Glomerular endothelial cell (primary cell): Measurements from ENCODE around the gene G0S2. TPM values are rescaled to one million over a fixed set of nuclear protein-coding genes. Genes with fewer than 3 reads are reported as not detected.

Experiments
- DNase-seq: peaks from one replicate; pipeline ENCODE4 v3.0.0-alpha.2; 2011; ENCODE audit warnings: low read depth, low spot score; ENCODE audit errors: extremely low read depth
- total RNA-seq: library from RNA; depleted of rRNA; stranded (reverse); fragments of >200 nt; gene quantifications from 2 replicates; pipeline ENCODE4 v1.2.3, GENCODE V29; 2015

Gene G0S2
- total RNA-seq, 1 donor from 2014 or later = 6.4 TPM

DNA sequence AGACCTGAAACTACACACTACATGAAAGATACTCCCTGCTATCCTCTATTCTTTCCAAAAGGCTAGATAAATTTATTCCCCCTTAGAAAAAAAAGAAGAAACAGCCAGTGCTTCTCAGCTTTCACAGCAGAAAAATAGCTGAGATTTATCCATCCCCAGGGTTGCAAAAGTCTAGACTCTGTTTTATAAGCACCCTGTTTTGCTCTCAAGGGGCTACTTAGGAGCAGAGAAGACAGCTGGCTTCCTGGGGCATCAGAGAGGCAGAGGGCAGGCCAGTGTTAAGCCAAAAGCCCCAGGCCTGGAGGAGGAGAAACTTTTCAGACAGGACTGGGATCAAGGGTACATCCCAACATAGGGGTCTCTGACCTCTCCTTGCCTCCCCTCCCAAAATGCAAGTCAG lies 26.9 kb upstream of the G0S2 start:
- DNase-seq = no peak

- DNase-seq = peak; percentile 96
These were observed 26.1 kb upstream of the G0S2 start for GRCh38 chr1:209648931-209649776.

DNA sequence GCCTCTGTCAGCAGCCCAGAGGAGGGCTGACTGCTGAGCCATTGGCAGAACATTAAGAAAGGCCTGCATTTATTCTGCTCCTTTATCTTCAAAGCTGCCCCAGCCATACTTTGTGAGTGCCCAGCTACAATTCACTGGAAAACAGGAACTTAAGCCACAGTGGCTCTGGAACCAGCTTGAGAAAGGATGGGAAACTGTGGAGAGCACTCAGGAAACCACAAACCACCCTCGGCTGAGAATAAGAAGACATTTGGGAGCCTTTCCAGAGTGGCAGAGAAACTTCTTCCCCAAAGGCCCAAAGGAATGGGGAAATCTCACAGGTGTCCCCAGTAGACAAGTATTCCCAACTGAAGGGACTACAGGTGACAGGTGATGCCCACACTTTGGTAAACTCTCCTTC lies 24.8 kb upstream of the G0S2 start:
- no peak for DNase-seq

- no peak for DNase-seq
These were observed 24.0 kb upstream of the G0S2 start for GRCh38 chr1:209651138-209651587.

GRCh38 chr1:209652121-209652735 lies 23.0 kb upstream of the G0S2 start, which contains the start of gene LAMB3:
LAMB3 (minus strand) TSS chr1:209652425; CDS start chr1:209650944, 1,481 bp downstream.
- DNase-seq = no peak

DNA sequence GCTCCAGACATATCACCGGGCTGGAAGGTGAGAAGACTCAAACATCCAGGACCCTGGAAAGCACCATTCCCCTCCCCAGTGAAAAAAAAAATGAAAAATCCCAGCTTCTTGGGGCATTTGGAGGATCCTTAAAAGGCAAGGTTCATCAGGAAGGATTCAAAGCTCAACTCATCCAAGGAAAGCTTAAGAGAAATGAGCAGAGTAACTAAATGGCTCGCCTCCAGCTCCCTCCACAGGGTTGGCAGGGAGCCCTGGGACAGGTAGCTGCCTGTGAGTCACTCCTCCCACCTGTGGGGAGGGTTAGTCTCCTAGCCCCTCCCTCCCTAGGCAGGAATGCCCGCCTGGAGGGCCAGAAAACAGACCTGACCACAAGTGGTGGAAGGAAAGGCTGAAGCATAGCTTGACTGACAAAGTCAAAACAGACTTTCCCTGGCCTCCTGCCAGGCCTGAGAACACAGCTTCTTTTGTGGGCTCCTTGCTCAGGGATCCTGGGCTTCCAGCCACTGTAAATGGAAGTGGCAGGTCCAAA lies 22.3 kb upstream of the G0S2 start:
- no peak for DNase-seq

DNA sequence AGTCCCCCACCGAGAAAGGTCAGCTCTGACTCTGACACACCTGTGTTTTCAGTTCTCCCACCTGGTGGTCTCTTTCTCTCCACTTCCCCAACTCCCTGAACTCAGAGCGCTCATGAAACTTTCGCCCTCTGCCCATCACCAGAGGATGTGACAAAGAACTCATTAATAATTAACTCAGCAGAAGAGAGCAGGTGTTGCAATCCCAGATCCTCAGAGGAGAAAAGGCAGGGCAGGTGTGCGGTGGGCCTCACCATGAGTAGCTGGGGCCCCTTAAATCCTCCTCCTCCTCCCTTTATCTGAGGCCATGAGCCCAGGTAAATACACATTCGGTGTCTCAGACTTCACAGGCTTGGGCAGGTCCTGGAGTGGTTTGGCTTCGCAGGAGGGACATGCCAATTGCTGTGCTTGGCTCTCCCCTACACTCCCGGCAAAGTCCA lies 21.3 kb upstream of the G0S2 start:
- no peak for DNase-seq

GRCh38 chr1:209655411-209656231 lies 19.6 kb upstream of the G0S2 start:
- no peak for DNase-seq

- DNase-seq = no peak
These were observed 17.9 kb upstream of the G0S2 start for GRCh38 chr1:209657140-209657879.

DNA sequence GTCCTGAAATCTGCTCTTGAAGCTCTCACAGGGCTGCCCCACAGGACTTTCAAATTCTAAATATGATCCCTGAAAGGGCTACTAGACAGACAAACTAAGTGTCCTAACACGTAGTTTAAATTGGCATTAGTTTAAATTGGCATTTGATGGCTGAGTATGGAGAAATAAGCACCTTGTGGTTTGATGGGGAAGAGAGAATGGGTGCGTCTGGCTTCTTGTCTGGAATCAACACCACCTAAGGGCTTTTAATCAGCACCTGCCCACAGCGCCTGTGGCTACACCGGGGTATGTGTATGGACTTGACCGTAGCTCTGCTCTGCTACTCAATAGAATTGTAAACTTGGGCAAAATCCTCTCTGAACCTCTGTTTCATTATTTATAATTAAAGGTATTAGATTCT lies 17.3 kb upstream of the G0S2 start:
- no peak for DNase-seq

- DNase-seq = no peak
These were observed 15.3 kb upstream of the G0S2 start for GRCh38 chr1:209659909-209660308.

DNA sequence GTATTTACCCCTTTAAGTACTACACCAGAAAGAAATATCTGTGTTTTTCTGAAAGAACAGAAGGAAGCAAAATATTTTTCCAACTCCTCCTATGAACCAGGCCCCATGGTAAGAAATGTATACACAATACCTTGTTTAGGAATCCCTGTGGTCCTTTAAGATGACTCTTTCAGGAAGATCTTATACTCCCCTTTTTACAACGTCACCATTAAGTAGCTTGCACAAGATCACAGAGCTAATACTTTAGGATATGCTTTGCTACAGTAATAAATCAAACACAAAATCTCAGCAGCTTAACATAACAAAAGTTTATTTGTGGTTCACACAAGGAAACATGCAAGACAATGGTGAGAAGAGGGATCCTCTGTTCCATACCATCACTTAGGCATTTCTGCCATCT lies 14.1 kb upstream of the G0S2 start:
- no peak for DNase-seq

DNA sequence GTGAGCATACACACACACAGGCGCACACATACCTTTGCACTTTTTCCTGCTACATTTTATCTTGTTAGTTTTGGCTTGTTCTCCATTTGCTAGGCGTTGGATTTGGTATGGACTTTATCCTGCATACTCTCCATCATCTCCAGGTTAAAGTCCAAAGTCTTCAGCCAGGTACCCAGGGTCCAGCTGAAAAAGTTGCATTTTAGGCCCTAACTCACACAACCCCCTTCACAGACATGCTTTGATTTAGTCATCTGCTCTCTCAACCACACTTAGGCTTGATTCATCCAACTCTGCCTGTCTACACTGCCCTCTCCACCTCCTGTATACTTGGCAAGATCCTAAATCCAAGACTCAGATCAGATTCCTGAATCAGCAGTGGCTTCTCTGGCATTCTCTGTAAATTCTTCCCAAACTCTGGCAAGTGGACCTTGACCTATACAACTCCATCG lies 12.3 kb upstream of the G0S2 start:
- no peak for DNase-seq

- DNase-seq = no peak
These were observed 8.1 kb upstream of the G0S2 start for GRCh38 chr1:209667103-209667502.

DNA sequence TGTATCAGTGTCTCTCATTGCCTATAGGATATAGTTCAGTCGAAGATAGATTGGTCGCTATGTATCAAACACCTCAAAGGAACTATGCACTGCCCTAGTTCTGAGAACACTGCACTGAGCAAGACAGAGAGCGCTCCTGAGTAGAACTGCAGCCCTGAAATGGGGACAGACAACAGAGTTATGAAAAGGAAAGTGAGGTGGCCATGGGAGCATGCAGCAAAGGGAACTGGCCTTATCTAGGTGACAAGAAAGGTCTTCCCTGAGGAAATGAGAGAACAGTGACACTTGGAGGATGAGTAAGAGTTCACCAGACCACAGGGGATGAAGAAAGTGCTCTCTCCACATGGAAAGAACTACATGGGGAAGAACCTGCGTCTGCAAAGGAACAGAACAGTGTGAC lies 7.5 kb upstream of the G0S2 start:
- DNase-seq = no peak

- DNase-seq = no peak
These were observed 4.7 kb upstream of the G0S2 start for GRCh38 chr1:209670441-209671082.

DNA sequence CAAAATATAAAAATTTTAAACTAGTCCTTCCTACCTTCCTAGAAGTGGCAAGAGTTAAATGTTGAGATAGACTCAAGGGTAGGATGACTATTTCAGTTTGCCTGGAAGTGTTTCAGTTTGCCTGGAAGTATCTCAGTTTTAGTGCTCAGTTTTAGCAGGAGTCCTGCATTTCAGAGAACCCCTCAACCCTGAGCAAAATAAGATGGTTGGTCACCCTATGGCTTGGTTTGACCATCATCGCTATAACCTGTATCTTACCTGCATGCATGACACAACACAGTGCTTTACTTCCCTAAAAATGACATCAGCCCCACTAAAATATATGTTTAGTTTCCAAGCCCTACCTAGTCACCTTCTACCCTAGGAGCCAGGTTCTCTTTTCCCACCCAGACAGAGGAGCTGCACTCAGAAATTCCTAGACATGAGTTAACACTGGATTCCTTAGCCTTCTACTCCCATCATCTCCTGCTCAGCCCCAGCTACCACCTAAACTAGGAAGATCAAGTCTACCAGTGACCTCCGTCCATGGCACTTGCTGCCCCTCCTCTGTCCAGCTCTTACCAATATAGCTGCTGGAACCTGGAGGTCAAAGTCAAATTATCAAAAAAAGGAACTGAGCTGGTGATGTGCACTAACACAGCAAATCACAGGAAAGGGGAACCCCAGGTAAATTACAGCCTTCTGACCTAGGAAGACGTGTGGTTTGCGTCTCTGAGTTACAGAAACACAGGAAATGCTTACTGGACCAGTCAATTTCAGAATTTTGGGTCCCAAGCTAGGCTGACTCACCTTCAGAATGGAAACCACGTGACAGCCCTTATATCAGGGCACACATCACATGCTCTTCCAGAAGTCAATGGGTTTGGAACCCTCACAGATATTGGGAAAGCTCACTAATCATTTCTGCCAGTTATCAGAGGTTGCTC lies 2.2 kb upstream of the G0S2 start:
- no peak for DNase-seq

DNA sequence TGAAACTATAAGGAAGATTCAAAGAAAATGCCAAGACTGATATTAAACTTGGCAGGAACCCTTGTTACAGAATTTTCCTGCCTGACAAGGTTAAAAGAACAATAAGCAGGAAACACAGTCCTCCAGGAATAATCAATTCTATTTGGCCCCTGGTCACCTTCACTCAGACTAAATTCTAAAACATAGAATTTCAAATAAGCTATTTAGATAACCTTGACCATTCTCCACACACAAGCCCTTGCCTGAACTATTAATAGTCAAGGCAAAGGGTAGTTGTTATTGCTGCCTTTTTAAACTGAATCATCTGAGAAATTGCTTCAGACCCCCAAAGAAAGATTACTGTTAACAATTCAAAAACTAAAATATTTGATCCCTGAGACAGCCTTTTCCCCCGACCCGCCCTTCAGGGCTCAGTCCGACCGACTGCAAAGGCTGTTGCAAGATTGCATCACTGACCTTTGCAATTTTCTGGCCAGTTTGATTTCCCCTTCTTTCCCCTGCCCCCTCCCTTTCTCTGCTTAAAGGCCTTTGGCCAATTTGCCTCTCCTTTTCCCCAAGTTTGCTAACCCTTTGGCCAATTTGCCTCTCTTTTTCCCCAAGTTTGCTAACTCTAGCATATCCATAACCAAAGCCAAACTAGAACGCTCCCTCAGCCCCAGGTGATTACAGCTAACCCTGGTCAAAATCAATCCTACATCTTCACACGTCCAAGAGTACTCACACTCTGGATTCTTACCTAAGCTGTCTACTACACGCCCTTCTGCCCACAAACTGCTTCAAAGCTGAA lies 1.4 kb upstream of the G0S2 start:
- no peak for DNase-seq
